ENCODE results near the gene MYMK.

DNA sequence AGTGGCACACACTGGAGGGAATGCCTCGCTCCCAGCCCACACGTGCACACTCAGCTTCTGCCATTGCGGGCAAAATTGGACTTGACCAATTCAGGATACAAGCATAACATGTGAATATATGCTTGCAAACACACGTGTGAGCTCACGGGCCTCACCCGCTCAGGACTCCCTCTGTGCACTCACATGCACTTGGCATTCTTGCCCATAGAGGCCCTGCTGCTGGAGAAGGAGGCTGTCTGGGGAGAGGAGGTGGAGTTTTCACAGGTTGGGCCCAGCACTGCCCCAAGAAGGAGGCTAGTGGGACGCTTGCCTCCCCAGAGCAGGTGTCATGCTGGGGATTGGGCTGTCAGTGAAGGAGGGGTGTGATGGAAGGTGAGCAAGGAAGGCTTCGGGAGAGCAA lies 1.7 kb downstream of the MYMK start:
- TF ChIP-seq, protein P1, sequence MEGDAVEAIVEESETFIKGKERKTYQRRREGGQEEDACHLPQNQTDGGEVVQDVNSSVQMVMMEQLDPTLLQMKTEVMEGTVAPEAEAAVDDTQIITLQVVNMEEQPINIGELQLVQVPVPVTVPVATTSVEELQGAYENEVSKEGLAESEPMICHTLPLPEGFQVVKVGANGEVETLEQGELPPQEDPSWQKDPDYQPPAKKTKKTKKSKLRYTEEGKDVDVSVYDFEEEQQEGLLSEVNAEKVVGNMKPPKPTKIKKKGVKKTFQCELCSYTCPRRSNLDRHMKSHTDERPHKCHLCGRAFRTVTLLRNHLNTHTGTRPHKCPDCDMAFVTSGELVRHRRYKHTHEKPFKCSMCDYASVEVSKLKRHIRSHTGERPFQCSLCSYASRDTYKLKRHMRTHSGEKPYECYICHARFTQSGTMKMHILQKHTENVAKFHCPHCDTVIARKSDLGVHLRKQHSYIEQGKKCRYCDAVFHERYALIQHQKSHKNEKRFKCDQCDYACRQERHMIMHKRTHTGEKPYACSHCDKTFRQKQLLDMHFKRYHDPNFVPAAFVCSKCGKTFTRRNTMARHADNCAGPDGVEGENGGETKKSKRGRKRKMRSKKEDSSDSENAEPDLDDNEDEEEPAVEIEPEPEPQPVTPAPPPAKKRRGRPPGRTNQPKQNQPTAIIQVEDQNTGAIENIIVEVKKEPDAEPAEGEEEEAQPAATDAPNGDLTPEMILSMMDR (IDR thresholded peaks at IDR 0.05; ENCODE audit: control extremely low read depth in 1 of 3, insufficient read depth in 1 of 3, low read depth in 1 of 3, low read length in 3 of 3): peak in 1 of 3 experiments; percentile 1; a peak in 1 of 4 replicates
- TF ChIP-seq EP300 (IDR thresholded peaks at IDR 0.05; ENCODE audit: borderline replicate concordance in 1 of 2, low read depth in 2 of 2, low read length in 2 of 2) (no peak), JUND (IDR thresholded peaks at IDR 0.05; ENCODE audit: low read length) (no peak), BACH1 (IDR thresholded peaks at IDR 0.05; ENCODE audit: low read length) (no peak), SRF (IDR thresholded peaks at IDR 0.05; ENCODE audit: low read depth, low read length) (no peak), PHF8 (conservative IDR thresholded peaks at IDR 0.05; ENCODE audit: low read depth, low read length) (no peak), SIN3A (conservative IDR thresholded peaks at IDR 0.05 in 1 of 2, IDR thresholded peaks at IDR 0.05 in 1 of 2; ENCODE audit: low read depth in 1 of 2, low read length in 2 of 2) (no peak), POLR2A (IDR thresholded peaks at IDR 0.05; ENCODE audit: control extremely low read depth in 1 of 2, low read depth in 2 of 2, low read length in 2 of 2) (no peak), HDAC2 (IDR thresholded peaks at IDR 0.05; ENCODE audit: borderline replicate concordance in 1 of 2, low read depth in 2 of 2, low read length in 2 of 2) (no peak), TCF12 (IDR thresholded peaks at IDR 0.05; ENCODE audit: low read depth, low read length) (no peak), ZNF274 (IDR thresholded peaks at IDR 0.05; ENCODE audit: borderline replicate concordance, extremely low read depth, low read length) (no peak), TBP (IDR thresholded peaks at IDR 0.05; ENCODE audit: low read depth, low read length) (no peak)
- TF ChIP-seq, protein P2, sequence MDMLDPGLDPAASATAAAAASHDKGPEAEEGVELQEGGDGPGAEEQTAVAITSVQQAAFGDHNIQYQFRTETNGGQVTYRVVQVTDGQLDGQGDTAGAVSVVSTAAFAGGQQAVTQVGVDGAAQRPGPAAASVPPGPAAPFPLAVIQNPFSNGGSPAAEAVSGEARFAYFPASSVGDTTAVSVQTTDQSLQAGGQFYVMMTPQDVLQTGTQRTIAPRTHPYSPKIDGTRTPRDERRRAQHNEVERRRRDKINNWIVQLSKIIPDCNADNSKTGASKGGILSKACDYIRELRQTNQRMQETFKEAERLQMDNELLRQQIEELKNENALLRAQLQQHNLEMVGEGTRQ (IDR thresholded peaks at IDR 0.05; ENCODE audit: low read length): no peak
